ENCODE measurements around the gene CRNKL1.

CRNKL1 gene

GRCh38 chr20:20052074-20052970 is at the start of gene CRNKL1, which contains the start of gene CFAP61:
Gene CRNKL1 (minus strand): TSS chr20:20052466. CDS start chr20:20052342, 124 bp downstream.
Gene CFAP61 (plus strand): TSS chr20:20052532. CDS start chr20:20056654, 4,122 bp downstream.
- DNase-seq (ENCODE audit: low read depth, low spot score) = peak; percentile 94

GRCh38 chr20:20100881-20101280 is 48.6 kb upstream of the CRNKL1 start:
- DNase-seq (ENCODE audit: low read depth, low spot score) = no peak

DNA sequence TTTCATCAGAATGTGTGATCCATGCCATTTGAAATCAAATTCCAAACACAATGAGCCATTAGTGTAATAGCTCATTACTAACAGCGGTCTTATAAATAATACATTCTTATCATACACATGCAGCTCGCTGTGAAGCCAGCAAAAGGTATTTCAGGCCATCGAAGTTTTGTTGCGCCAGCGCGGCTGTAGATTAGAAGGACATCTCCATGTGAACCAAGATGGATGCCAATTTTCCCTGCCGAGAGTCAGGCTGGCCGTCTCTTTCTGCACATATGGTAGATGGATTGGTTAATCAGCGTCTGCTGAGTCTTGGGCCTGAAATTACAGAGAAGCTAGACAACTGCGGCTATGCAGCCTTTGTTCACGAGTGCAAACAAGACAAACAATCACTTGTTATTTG is 44.2 kb upstream of the CRNKL1 start:
- DNase-seq (ENCODE audit: low read depth, low spot score) = no peak

- DNase-seq (ENCODE audit: low read depth, low spot score) = no peak
These were observed 43.0 kb upstream of the CRNKL1 start for GRCh38 chr20:20095114-20095872.

DNA sequence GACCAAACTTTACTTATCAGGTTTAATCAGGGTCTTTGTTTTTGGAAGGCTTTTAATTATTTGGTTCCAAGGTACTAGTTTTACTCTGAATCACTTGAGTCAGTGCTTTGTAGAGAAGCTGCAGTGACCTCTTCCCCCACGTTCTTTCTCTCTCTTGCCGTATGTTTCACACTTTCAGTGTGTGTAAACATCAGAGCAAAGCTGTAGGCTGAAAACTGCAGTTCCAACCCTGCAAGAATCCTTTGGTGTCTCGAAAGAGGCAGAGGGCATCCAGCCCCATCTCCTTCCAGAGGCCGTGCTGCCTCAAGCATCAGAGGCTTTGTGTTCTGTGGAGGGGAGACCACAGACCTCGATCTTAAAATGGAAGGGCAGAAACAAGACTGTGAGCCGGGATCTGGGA is 42.1 kb upstream of the CRNKL1 start:
- DNase-seq (ENCODE audit: low read depth, low spot score) = no peak

- DNase-seq (ENCODE audit: low read depth, low spot score) = no peak
These were observed 40.6 kb upstream of the CRNKL1 start for GRCh38 chr20:20092827-20093226.

DNA sequence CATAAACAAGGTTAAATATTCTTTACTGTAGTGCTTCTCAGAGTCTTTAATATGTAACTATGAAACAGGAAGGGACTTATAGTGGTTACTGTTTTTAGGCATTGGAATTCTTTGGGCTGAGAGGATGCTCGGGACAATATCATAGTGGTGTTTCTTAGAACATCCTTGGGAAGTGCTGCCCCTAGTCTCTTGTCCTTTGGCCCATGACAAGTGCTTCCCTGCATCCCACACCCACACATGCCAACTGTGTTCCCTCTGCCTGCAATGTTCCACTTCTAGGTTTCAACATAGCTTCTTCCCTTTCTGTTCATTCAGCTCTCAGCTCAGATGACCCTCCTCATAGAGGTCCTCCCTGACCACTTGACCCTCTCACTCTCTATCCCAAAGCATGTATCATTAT is 37.7 kb upstream of the CRNKL1 start:
- DNase-seq (ENCODE audit: low read depth, low spot score) = no peak

GRCh38 chr20:20089018-20089417 is 36.8 kb upstream of the CRNKL1 start:
- DNase-seq (ENCODE audit: low read depth, low spot score) = no peak

DNA sequence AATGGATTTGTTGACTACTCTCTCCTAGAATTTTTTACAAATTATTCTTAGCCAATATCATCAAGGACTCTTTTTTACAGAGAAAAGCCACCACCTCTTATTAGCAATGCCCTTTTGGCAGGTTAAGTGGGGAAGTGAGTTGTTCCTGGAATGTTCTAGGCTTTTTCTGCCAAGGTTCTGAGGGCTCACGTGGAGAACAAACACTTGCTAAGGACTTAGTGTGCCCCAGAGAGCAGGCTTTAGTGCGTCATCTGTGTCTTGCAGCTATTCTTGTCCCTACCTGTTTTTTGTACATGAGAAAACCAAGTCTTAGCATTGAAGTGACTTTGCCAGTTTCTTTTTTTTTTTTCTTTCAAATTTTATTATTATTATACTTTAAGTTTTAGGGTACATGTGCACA is 33.5 kb upstream of the CRNKL1 start:
- DNase-seq (ENCODE audit: low read depth, low spot score) = no peak

DNA sequence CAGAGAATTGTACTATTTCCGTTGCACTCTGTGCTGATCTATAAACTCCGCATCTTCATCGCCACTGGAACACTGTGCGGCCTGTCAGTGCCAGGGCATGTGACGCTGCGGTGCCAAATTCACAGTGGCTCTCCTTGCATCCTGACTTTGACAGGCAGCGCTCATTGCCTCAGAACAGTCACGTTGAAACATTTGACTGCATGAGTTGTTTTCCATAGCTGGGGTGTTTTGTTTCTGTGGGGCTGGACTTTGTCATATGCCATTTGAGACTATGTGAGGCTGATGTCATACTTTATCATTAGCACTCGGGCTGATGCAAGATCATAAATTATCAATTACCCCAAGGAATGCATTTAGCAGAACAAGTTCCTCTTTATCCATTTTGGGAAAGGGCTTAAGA is 32.8 kb upstream of the CRNKL1 start:
- DNase-seq (ENCODE audit: low read depth, low spot score) = no peak

- DNase-seq (ENCODE audit: low read depth, low spot score) = no peak
These were observed 32.1 kb upstream of the CRNKL1 start for GRCh38 chr20:20084296-20084752.

DNA sequence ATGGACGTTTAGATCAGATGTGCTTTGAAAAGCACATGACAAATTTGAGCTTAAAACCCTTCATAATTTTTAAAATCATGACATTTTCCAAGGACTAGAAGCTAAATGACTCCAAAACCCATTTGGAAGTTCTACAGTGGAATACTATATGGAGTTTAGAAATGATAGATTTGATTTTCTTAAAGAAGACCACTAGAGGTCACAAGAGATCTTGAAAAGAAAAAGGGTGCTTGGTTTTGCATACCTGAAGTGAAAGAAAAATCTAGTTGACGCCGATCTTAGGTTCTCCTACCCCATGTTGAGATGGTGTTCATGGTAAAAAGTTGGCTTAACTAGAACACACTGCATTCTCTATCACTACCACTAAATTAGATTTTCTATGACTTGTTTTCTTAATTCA is 31.5 kb upstream of the CRNKL1 start:
- no peak for DNase-seq (ENCODE audit: low read depth, low spot score)

- no peak for DNase-seq (ENCODE audit: low read depth, low spot score)
These were observed 27.0 kb upstream of the CRNKL1 start for GRCh38 chr20:20079102-20079784.

DNA sequence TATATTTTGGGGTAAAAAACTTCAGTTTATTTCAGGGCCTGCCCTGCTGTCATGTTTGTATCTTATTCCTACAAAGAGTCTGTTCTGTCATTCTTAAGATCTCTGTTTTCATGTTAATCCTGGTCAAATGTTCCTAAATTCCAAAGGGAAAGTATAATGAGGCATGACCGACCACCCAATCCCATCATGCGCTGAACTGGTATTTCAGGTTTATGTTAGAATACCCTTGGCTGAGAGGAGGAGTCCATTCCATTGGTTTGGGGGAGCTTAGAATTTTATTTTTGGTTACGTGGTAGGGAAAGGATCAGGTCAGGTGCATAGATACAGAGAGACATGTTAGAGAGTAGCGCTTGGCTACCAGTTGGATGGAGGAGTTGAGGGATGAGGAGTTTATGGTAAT is 25.8 kb upstream of the CRNKL1 start:
- no peak for DNase-seq (ENCODE audit: low read depth, low spot score)

GRCh38 chr20:20076297-20077065 is 24.2 kb upstream of the CRNKL1 start:
- peak; percentile 15 for DNase-seq (ENCODE audit: low read depth, low spot score)

- no peak for DNase-seq (ENCODE audit: low read depth, low spot score)
These were observed 22.8 kb upstream of the CRNKL1 start for GRCh38 chr20:20075032-20075431.

DNA sequence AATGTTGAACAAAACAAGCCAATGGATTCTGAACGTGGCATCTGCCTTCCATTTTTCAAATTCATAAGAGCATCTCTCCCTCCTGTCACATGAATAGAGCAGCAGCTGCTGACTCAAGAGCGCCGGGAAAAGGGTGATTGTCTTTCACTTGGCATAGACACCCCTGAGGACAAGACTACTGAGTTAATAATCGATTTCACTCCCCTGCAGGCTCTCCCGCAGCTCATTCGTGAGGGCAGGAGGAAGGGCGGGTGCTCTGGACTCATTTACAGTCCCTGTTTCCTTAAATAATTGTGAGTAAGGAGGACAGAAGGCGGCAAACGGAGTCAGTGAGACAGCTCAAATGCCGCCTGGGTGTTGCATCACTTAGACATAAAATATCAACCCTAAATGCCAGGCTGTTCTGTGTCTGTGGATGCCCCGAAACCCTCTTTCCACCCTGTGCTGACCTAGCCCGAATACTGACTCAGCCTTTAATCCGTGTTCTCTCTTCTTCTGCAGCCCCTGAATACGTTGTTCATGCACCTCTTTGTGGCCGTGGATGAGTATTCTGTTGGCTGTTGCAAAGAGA is 21.6 kb upstream of the CRNKL1 start:
- no peak for DNase-seq (ENCODE audit: low read depth, low spot score)

DNA sequence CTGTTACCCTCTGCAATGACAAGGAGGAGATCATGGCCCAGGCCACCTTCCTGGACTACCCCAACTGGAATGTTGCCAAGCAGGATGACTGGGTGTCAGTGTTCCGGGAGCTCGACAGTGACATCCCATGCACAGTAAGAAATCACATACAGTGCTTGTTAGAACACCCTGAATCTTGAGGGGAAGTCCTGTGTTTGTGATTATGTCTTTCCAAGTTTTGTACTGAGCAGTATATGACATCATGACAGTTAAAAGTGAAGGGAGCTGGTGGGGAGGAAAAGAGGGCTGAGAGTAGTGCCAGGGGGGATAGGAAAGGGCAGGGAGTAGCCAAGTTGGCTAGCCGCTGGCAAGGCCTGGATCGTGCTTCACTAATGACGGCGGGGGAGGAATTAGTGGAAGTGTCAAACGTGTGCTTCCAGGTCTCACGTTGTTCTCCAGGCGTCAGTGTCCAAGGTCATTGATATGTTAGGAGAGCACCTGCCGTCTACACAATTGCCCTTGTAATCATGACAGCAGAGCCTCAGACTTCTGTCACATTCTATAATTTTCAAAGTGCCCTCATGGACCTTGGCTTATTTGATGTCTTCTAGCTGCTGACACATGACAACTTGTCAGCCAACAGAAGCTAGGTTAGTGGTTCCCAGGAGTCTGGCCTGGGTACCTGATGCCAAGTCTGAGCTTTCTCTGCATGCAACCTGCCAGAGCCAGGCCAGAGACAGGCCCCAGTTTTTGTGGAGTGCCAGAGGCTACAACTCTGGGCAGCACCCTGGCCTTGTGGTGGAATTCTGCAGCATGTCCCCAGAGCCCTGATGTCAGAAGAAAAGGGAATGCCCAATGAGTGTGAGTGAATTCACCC is 18.8 kb upstream of the CRNKL1 start:
- DNase-seq (ENCODE audit: low read depth, low spot score) = no peak

GRCh38 chr20:20065361-20065760 is 13.1 kb upstream of the CRNKL1 start:
- no peak for DNase-seq (ENCODE audit: low read depth, low spot score)

All from brain pericyte (primary cell).